Neuronal stem cell (in vitro differentiated cells): ENCODE data around the gene PRPF19.

Experiments used
- DNase-seq: peaks from one replicate; pipeline ENCODE4 v3.0.0-alpha.2; 2013; ENCODE audit warnings: low spot score
- H2AFZ ChIP-seq: one replicate; pipeline ENCODE4 v1.6.1; 2013; ENCODE audit warnings: mild to moderate bottlenecking, low read length, inconsistent platforms
- H2AK5ac ChIP-seq: 2 replicates; pipeline ENCODE4 v1.6.1; 2013; ENCODE audit warnings: low read depth, mild to moderate bottlenecking, inconsistent platforms, low read length, moderate library complexity, mixed read lengths
- H2BK120ac ChIP-seq: 2 replicates; pipeline ENCODE4 v1.6.1; 2013; ENCODE audit warnings: low read depth, mild to moderate bottlenecking, inconsistent platforms, low read length, moderate library complexity, mixed read lengths
- H2BK12ac ChIP-seq: one replicate; pipeline ENCODE4 v1.6.1; 2013; ENCODE audit warnings: low read length, inconsistent platforms
- H2BK15ac ChIP-seq: 2 replicates; pipeline ENCODE4 v1.6.1; 2013; ENCODE audit warnings: mild to moderate bottlenecking, low read length, inconsistent platforms, mixed read lengths
- H2BK5ac ChIP-seq: one replicate; pipeline ENCODE4 v1.6.1; 2013; ENCODE audit warnings: inconsistent platforms, mild to moderate bottlenecking, low read length, moderate library complexity
- H3K14ac ChIP-seq: one replicate; pipeline ENCODE4 v1.6.1; 2013; ENCODE audit warnings: low read length, inconsistent platforms
- H3K18ac ChIP-seq: 2 replicates; pipeline ENCODE4 v1.6.1; 2013; ENCODE audit warnings: low read length, inconsistent platforms
- H3K23ac ChIP-seq: 2 replicates; pipeline ENCODE4 v1.6.1; 2013; ENCODE audit warnings: low read depth, mild to moderate bottlenecking, mixed read lengths, low read length, inconsistent platforms; ENCODE audit not compliant: poor library complexity
- H3K27ac ChIP-seq: replicated peaks from 3 replicates; pipeline ENCODE4 v1.5.1; 2013; ENCODE audit warnings: low read length, inconsistent platforms
- H3K27me3 ChIP-seq, 3 experiments: 2 replicates each; pipeline ENCODE4 v1.6.1; 2013; ENCODE audit warnings: low read length in 3 of 3, mild to moderate bottlenecking in 2 of 3, inconsistent platforms in 1 of 3, low read depth in 1 of 3, mixed read lengths in 1 of 3, moderate library complexity in 1 of 3; ENCODE audit not compliant: control insufficient read depth in 3 of 3, insufficient read depth in 3 of 3
- H3K36me3 ChIP-seq, 2 donors: replicated peaks in 1 of 2; 2 replicates each; pipeline ENCODE4 v1.6.1; 2013; ENCODE audit warnings: low read length in 2 of 2; ENCODE audit not compliant: control insufficient read depth in 2 of 2, insufficient read depth in 2 of 2
- H3K4ac ChIP-seq: 2 replicates; pipeline ENCODE4 v1.6.1; 2013; ENCODE audit warnings: inconsistent platforms, mild to moderate bottlenecking, low read length, moderate library complexity
- H3K4me1 ChIP-seq, 2 donors: 1 replicate in 1 of 2; 2 replicates in 1 of 2; pipeline ENCODE4 v1.6.1; 2013; ENCODE audit warnings: low read length in 2 of 2, low read depth in 1 of 2; ENCODE audit not compliant: control insufficient read depth in 2 of 2, insufficient read depth in 1 of 2
- H3K4me2 ChIP-seq: one replicate; pipeline ENCODE4 v1.6.1; 2013; ENCODE audit warnings: mild to moderate bottlenecking, low read length, inconsistent platforms; ENCODE audit not compliant: insufficient read depth, poor library complexity, severe bottlenecking
- H3K4me3 ChIP-seq, 2 donors: 2 replicates each; pipeline ENCODE4 v1.5.1; 2013; ENCODE audit warnings: low read length in 2 of 2, mild to moderate bottlenecking in 2 of 2, inconsistent platforms in 1 of 2, moderate library complexity in 1 of 2
- H3K79me1 ChIP-seq: one replicate; pipeline ENCODE4 v1.6.1; 2013; ENCODE audit warnings: low read depth, mild to moderate bottlenecking, inconsistent platforms, low read length, moderate library complexity
- H3K9ac ChIP-seq: one replicate; pipeline ENCODE4 v1.6.1; 2013; ENCODE audit warnings: mild to moderate bottlenecking, low read depth, low read length, inconsistent platforms; ENCODE audit not compliant: poor library complexity
- H3K9me3 ChIP-seq, 2 donors: replicated peaks in 1 of 2; 2 replicates each; pipeline versions ENCODE3 to v1.6.1; 2013; ENCODE audit warnings: low read length in 2 of 2, mild to moderate bottlenecking in 2 of 2, inconsistent platforms in 1 of 2, low read depth in 1 of 2, mixed read lengths in 1 of 2, moderate library complexity in 1 of 2; ENCODE audit not compliant: control insufficient read depth in 2 of 2, insufficient read depth in 1 of 2
- H4K8ac ChIP-seq: one replicate; pipeline ENCODE4 v1.6.1; 2013; ENCODE audit warnings: low read depth, mild to moderate bottlenecking, inconsistent platforms, low read length, moderate library complexity
- H4K91ac ChIP-seq: one replicate; pipeline ENCODE4 v1.6.1; 2013; ENCODE audit warnings: low read length, low read depth, mild to moderate bottlenecking, inconsistent platforms; ENCODE audit not compliant: poor library complexity
- WGBS, 2 donors: extraction: QIAGEN DNeasy Blood & Tissue Kit; methylation state at CpG; one replicate each; pipeline ENCODE4 v1.1.7; 2013; ENCODE audit warnings: missing lambda C conversion rate in 2 of 2, mixed read lengths in 1 of 2; ENCODE audit not compliant: insufficient read length in 2 of 2, insufficient replicate concordance in 1 of 2; ENCODE audit errors: extremely low coverage in 2 of 2; 5-methylcytosine and 5-hydroxymethylcytosine counted together

The PRPF19 gene

GRCh38 chr11:60841797-60842667 lies 64.4 kb downstream of the PRPF19 start, which contains the start of gene CCDC86:
TSS of gene CCDC86 (plus strand) at chr11:60842113. CDS start at chr11:60842125, 12 bp downstream.
- Histone ChIP-seq H2AFZ (peak within 1 kb of the TSS; percentile 86), H2BK5ac (peak within 1 kb of the TSS; percentile 17), H3K18ac (peak within 1 kb of the TSS; percentile 78), H3K4ac (no peak within 1 kb of the TSS), H3K4me3 (peak within 1 kb of the TSS; percentile 70 to 89), H3K36me3 (peaks cover 4% of the 10 kb centered on the region in 2 donors), H4K91ac (no peak within 1 kb of the TSS), H2AK5ac (peak within 1 kb of the TSS; percentile 5), H4K8ac (peak within 1 kb of the TSS; percentile 67), H2BK12ac (no peak within 1 kb of the TSS), H3K9me3 (no peaks in the 10 kb centered on the region), H2BK15ac (no peak within 1 kb of the TSS), H3K27me3 (peaks cover 0 to 8% (median 0%) of the 10 kb centered on the region in 3 experiments), H3K23ac (no peak within 1 kb of the TSS), H3K27ac (peak within 1 kb of the TSS; percentile 49), H3K9ac (peak within 1 kb of the TSS; percentile 91), H3K79me1 (peaks cover 11% of the 10 kb centered on the region), H3K4me1 (peaks cover 14 to 21% of the 10 kb centered on the region in 2 donors), H3K4me2 (peak within 1 kb of the TSS; percentile 82), H3K14ac (no peak within 1 kb of the TSS), H2BK120ac (no peak within 1 kb of the TSS)
- peak; percentile 96 for DNase-seq
- WGBS, 2 donors, result no CpG with 5 or more reads among the region's 57 CpGs
